ENCODE measurements around the gene SLC7A5. TPM values are rescaled to one million over a fixed set of nuclear protein-coding genes. Genes with fewer than 3 reads are reported as not detected.

SLC7A5 gene
- total RNA-seq, 1 donor = 33.8 TPM

DNA sequence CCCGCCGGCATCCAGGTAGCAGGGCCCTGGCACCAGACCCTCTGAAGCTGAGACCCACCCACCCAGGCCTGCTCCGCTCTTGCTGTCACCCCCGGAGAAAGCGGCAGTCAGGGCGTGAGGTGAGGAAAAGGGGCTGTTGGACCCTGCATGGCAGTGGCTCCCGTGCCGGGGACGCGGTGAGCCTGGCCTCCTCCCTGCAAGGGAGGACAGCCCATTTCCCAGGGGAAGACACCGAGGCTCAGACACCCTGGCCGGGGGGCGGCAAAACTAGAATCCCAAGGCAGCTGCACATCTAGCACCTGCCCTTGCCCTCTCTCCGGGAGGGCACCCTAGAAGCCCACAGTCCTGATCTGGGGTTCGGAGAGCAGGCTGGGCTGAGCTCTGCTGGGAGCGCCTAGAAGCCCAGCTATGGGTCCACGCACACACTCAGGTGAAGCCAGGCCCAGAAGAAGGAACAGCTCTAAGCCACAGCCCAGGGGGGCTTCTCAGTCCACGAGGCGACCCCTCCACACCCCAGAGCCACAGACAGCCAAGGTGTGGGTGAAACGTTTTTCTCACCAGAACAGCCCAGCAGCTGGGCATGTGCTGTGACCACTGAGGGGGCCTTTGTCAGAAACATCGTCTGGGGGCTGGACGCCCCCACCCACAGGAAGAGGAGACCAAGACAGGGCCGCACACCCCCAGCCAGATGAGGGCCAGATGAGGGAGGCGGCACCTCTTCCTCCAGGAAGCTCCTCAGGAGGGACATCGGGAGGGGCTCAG is 22.4 kb downstream of the SLC7A5 start:
- peaks cover 8% of the 10 kb centered on the region for H3K4me1 ChIP-seq (ENCODE audit: insufficient read depth, low read length)
- H3K9me3 ChIP-seq (ENCODE audit: low read depth, low read length) = no peaks in the 10 kb centered on the region
- H3K4me3 ChIP-seq (ENCODE audit: low read length) = no peak overlapping the region
- no peaks in the 10 kb centered on the region for H3K27me3 ChIP-seq (ENCODE audit: insufficient read depth, low read length)

DNA sequence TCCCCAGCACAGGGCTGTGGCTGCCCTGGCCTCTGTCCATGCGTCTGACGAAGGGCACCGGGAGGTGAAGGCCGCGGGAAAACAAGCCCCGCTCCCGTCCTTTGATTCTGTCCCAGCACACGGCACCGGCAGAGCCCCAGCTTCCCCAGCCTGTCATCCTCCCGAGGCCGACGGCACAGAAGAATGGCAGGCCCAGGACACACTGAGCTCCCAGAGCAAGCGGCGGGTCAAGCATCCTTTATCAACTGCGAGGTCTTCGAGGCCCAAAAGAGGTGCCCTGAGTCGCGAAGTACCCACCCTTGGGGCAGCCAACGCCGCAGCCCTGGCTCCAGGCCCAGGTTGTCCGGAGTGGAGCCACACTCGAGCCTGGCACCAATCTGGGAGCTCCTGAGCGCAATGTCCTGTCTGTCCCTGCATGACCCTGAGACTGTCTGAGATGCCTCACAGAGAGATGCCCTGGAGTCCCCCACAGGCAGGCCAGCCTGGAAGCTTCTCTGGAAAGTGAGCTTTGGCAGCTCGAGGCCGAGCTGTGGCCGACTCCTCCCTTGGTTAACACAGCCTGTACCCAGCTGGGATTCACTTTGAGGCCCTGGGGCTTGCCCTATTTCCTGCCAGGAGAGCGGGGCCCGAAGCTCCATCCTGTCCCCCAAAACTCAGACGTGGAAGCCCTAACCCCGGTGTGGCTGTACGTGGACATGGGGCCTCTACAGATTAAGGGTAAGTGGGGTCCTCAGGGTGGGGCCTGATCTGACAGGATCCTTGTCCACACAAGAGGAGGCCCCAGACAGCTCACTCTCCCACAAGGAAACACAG is 23.3 kb downstream of the SLC7A5 start:
- Histone ChIP-seq H3K27me3 (ENCODE audit: insufficient read depth, low read length) (no peaks in the 10 kb centered on the region), H3K4me1 (ENCODE audit: insufficient read depth, low read length) (peaks cover 8% of the 10 kb centered on the region), H3K9me3 (ENCODE audit: low read depth, low read length) (no peaks in the 10 kb centered on the region), H3K4me3 (ENCODE audit: low read length) (no peak overlapping the region)

DNA sequence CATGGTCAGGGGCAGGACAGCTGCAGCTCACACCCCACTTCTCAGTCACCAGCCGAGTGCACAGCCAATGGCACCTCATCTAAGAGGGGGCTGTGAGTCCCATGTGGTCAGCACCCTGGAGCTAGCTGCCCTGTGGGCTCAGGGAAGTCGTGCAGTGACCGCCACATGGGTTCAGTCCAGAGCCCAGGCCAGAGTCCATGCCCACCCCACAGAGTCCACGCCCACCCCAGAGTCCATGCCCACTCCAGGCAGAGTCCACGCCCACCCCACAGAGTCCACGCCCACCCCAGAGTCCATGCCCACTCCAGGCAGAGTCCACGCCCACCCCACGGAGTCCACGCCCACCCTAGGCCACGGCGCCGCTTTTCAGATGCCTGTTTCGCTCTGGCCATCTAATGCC is 24.1 kb downstream of the SLC7A5 start:
- Histone ChIP-seq H3K27me3 (ENCODE audit: insufficient read depth, low read length) (no peaks in the 10 kb centered on the region), H3K4me3 (ENCODE audit: low read length) (no peak overlapping the region)

DNA sequence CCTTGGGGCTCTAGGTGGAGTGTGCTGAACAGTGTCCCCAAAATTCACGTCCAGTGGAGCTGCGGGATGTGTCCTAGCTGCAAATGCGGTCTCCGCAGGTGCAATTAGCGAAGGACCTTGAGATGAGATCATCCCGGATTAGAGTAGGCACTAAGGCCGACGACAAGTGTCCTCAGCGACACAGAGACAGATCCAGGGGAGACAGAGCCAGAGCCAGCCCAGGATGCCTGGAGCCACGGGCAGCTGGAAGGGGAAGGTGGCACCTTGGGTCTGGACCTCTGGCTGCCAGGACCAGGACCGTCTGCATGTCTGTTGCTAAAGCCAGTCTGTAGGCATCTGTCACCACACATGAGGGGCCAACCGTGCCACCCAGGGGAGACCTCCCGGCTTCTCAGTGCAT is 24.5 kb downstream of the SLC7A5 start:
- H3K4me1 ChIP-seq (ENCODE audit: insufficient read depth, low read length) = no peaks in the 10 kb centered on the region
- H3K4me3 ChIP-seq (ENCODE audit: low read length) = no peak overlapping the region
- no peaks in the 10 kb centered on the region for H3K27me3 ChIP-seq (ENCODE audit: insufficient read depth, low read length)
- H3K9me3 ChIP-seq (ENCODE audit: low read depth, low read length) = no peaks in the 10 kb centered on the region

More for the DNA sequence above, 24.1 kb downstream of the SLC7A5 start:
- Histone ChIP-seq H3K4me1 (ENCODE audit: insufficient read depth, low read length) (peaks cover 3% of the 10 kb centered on the region), H3K9me3 (ENCODE audit: low read depth, low read length) (no peaks in the 10 kb centered on the region)

DNA sequence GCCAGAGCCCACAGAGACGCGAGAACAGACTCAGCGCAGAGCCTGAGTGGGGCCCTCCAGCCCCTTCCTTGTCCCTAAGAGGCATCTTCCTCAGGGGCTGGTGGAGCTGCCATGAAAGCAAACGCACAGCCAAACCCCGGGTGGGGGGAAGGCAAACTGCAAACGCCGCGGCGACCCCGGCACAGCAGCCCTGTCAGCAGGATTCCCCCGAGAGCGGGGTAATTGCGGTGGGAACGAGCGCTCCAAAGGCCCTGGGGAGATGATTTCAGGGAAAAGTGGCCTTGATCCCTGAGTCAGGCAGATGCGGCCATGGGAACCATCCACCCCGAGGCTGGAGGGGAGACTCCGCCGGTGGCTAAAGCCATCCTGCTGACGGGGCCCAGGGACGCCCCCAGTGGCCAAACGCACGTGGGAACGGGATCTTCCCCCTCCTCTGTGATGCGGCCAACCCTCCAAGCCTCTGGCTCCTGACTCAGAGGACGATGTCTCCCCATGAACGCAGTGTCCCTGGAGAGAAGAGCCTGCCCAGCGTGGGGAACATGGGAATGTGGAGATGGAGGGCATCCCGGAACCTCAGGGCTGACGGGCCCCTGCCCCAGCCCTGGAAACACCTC is 25.1 kb downstream of the SLC7A5 start:
- H3K4me1 ChIP-seq (ENCODE audit: insufficient read depth, low read length) = no peaks in the 10 kb centered on the region
- H3K9me3 ChIP-seq (ENCODE audit: low read depth, low read length) = no peaks in the 10 kb centered on the region
- H3K4me3 ChIP-seq (ENCODE audit: low read length) = no peak overlapping the region
- no peaks in the 10 kb centered on the region for H3K27me3 ChIP-seq (ENCODE audit: insufficient read depth, low read length)

DNA sequence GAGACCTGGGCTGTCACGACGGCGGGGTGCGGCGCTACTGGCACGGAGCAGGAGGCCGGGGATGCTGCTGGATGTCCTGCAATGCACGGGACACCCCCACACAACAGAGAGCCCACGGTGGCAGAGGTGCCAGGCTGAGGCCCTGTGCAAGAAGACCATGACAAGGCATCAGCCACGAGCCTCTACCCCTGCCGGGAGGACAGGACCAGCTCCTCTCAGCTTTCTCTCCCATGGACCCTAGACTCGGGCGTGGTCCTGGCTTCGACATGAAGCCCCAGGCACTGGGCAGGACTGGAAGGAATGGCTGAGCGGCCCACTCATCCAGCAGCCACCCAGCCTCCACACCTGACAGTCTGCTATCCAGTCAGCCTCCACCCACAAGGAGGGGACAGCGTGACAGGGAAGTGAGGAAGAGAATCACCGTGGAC is 25.6 kb downstream of the SLC7A5 start:
- Histone ChIP-seq H3K27me3 (ENCODE audit: insufficient read depth, low read length) (no peaks in the 10 kb centered on the region), H3K4me3 (ENCODE audit: low read length) (no peak overlapping the region), H3K9me3 (ENCODE audit: low read depth, low read length) (no peaks in the 10 kb centered on the region), H3K4me1 (ENCODE audit: insufficient read depth, low read length) (no peaks in the 10 kb centered on the region)

DNA sequence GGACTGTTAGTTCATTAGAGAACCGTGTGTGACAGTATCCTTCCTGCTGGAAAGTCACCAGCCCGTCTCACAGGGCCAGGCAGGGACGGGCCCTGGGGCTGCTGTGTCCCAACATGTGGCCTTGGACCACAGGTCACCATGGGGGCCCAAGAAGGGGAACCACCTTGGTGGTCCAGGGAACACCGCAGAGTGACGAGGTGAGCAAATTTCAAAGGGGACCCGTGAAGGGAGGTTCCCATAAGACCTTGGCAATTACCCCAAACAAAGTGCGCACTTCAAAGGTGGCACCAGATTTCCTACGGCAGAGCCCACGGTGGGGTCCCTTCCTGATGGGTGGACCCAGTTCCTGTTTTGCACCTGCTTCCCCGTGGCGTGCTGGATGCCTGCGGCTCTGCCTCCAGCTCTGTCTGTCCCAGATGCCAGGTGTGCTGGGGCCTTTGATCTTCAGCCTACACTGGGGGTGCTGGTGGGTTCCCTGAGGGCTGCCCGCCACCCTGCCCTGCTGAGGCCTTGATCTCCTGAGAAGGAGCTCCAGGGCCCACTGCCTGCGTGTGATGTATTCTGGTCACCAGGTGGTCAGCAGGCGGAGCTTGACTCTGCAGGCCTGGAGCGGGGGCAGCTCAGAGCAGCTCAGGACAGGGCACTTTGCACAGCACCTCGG is 27.0 kb downstream of the SLC7A5 start:
- no peak overlapping the region for H3K4me3 ChIP-seq (ENCODE audit: low read length)
- H3K27me3 ChIP-seq (ENCODE audit: insufficient read depth, low read length) = no peaks in the 10 kb centered on the region
- no peaks in the 10 kb centered on the region for H3K9me3 ChIP-seq (ENCODE audit: low read depth, low read length)
- H3K4me1 ChIP-seq (ENCODE audit: insufficient read depth, low read length) = no peaks in the 10 kb centered on the region

DNA sequence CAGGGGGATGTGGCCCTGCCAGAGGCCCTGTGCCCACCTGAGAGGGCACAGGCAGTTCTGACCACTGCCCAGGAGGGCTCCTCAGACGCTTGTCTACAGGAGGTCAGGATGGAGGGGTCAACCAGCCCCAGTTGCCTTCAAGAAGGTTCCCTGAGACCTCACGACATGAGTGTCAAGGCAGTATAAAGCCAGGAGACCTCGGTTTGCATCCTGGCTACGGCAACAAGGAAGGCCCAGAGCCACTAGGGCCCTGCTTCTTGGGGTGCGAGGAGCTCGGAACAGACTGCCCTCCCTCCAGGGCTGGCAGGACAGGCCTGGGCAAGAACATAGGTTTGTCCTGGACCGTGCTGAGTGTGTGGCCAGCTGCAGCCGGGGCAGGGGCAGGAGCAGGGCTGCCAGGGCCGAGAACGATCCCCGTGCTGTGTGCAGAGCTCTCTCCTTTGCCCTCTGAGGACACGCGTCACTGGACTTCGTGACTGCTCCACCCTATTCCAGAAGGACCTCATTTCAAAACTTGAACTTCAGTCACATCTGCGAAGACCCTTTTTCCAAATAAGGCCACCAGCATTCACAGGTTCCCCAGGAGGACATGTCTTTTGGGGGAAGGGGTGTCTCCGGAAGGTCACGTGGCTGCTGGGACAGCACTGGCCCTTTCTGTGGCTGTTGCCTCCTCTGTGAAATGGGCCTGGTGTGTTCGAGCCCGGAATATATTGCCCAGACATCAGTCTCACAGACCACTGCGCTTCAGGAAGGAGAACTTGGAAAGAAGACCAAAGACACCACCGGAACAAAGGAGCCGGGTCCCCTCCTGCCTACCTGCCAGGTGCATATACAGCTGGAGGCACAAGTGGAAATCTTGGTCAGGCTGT is 27.7 kb downstream of the SLC7A5 start:
- H3K4me3 ChIP-seq (ENCODE audit: low read length) = no peak overlapping the region
- H3K27me3 ChIP-seq (ENCODE audit: insufficient read depth, low read length) = no peaks in the 10 kb centered on the region
- H3K9me3 ChIP-seq (ENCODE audit: low read depth, low read length) = no peaks in the 10 kb centered on the region
- no peaks in the 10 kb centered on the region for H3K4me1 ChIP-seq (ENCODE audit: insufficient read depth, low read length)

DNA sequence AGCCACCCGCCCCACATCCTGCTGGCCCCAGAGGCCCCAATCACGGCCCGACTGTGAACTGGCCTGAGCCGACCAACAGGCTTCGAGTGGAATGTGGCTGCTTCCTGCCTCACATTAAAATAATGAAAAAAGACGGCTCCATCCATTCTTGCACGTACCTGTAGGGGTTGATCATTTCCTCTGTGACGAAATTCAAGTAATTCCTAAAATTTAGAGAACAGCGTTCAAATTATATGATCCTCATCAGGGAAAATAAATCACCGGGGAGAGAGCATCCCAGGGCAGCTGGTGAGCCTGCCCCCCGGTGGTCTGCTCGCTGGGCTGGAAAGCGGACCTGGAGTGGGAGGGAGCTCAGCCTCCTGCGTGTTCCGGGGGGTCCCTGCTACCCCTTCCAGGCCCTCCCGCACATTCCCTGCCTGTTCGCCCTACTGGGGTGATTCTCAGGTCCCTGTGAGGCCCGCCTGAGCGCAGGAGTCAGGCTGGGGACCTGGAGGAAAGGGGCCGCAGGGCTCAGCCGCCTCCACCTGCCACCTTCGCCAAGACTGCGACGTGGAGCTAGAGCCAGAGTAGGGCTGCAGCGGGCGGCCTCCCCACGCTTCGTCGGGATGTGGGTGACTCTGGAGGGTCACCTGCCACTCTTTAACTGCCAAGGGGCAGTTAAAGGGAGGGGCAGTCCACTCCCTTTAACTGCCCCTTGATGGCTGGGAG is 28.9 kb downstream of the SLC7A5 start:
- H3K27me3 ChIP-seq (ENCODE audit: insufficient read depth, low read length) = no peaks in the 10 kb centered on the region
- H3K4me3 ChIP-seq (ENCODE audit: low read length) = no peak overlapping the region
- H3K4me1 ChIP-seq (ENCODE audit: insufficient read depth, low read length) = no peaks in the 10 kb centered on the region
- no peaks in the 10 kb centered on the region for H3K9me3 ChIP-seq (ENCODE audit: low read depth, low read length)

DNA sequence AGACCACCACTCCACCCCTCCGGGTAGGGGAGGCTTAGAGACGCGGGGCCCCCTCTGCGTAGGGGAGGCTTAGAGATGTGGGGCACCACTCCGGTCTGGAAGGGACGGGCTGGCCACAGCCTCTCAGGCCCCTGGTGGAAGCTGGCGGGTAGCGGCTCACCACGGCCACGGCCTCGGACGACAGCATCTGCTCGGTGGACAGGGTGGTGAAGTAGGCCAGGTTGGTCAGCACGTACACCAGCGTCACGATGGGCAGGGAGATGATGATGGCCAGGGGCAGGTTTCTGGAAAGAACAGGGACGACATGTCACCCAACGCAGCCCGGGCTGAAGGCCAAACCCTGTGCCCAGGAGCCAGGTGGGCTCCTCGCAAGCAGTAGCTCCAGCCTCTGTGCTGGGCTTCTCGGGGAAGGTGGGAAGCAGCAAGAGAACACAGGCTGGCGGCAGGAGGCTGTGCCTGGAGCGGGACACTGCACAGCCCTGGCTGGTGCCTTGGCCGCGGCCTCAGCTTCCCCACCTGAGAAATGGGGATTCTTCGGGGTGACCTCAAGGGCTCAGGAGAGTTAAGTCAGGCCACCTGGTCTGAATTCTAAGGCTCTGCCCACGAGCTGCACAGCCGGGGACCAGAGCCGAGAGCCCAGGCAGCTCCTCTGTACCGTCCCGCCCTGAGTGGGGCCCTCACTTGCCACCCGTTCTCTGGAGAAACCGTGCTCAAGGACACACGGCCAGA is 29.6 kb downstream of the SLC7A5 start:
- no peaks in the 10 kb centered on the region for H3K27me3 ChIP-seq (ENCODE audit: insufficient read depth, low read length)
- no peaks in the 10 kb centered on the region for H3K9me3 ChIP-seq (ENCODE audit: low read depth, low read length)
- no peaks in the 10 kb centered on the region for H3K4me1 ChIP-seq (ENCODE audit: insufficient read depth, low read length)
- H3K4me3 ChIP-seq (ENCODE audit: low read length) = no peak overlapping the region

DNA sequence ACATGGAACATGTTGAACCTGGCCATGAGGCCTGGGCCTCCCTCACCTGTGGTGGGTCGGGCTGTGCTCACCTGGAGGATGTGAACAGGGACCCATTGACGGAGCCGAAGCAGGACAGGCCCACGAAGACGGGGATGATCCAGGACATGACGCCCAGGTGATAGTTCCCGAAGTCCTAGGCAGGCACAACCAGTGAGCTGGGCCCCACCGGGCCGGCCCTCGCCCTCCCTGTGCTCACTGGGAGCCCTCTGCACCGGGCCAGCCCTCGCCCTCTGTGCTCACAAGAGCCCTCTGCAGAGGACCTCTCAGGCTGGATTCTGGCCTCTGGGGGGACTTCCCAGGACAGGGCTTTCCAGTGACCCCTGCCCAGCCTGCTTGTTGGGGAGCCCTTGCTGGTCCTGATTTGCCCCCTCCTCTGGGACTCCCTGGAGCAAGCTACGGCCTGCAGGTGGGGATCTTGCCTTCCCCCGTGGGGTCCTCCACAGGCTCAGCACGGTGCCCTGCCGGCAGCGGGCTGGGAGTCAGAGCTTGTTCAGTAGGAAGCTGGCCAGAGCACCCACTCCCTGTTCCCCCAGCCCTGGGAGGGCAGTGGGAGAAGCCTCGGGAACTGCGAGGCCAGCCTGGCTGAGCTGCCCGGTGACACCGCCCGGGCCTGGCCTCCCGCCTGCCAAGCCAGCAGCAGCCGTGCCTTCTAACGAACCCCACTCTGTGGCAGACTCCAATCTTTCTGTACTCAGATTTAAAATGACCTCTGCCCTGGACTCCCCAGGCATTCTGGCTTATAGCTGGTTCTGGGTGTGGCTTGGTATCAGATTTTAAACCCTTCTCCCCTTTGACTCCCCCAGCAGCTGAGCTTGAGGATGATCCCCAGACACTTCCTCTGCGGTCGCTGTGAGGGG is 30.4 kb downstream of the SLC7A5 start:
- Histone ChIP-seq H3K4me3 (ENCODE audit: low read length) (no peak overlapping the region), H3K9me3 (ENCODE audit: low read depth, low read length) (no peaks in the 10 kb centered on the region), H3K4me1 (ENCODE audit: insufficient read depth, low read length) (no peaks in the 10 kb centered on the region), H3K27me3 (ENCODE audit: insufficient read depth, low read length) (no peaks in the 10 kb centered on the region)

DNA sequence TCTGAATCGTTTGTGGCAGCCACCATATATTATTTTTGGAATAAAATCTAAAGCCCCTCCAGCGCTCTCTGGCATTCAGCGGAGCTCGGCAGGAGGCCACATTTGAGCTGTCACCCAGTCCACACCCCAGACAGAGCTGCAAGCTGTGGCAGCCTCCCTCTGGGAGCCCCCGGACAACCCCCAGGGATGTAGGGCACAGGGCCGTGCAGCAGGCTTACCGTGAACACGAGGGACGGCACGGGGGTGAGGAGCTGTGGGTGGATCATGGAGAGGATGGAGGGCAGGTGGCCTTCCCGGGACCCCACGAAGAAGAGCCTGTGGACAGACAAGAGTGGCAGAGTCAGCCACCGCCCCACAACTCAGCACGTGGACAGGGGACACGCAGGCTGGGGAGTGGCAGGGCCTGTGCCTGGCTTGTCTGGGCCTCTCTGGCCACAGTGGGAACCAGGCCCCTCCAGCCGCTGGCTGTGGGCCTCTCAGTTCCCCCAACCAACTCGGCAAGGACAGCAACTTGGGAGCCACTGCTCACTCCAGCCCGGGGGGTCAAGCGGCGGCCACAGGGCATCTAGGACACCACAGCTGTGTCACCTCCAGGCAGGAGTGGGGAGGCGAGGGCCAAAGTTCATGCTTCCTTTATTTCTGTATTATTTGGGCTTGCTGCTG is 31.5 kb downstream of the SLC7A5 start:
- no peak overlapping the region for H3K4me3 ChIP-seq (ENCODE audit: low read length)
- no peaks in the 10 kb centered on the region for H3K9me3 ChIP-seq (ENCODE audit: low read depth, low read length)
- no peaks in the 10 kb centered on the region for H3K4me1 ChIP-seq (ENCODE audit: insufficient read depth, low read length)
- H3K27me3 ChIP-seq (ENCODE audit: insufficient read depth, low read length) = no peaks in the 10 kb centered on the region
